NB4 (cell line): ENCODE results near the gene EPB41L4A.
A peak's percentile ranks its signal among the peaks of the same experiment; 100 is the strongest.

Experiments
- CTCF ChIP-seq: IDR thresholded peaks from one replicate; pipeline ENCODE4 v1.5.1; 2012; ENCODE audit warnings: low read depth, low read length
- POLR2A ChIP-seq: IDR thresholded peaks from 2 replicates; pipeline ENCODE4 v1.6.1; 2011; ENCODE audit warnings: mild to moderate bottlenecking; ENCODE audit not compliant: insufficient read length; ENCODE audit errors: extremely low read depth

- TF ChIP-seq CTCF (peak; percentile 93), POLR2A (peak; percentile 96)
These were observed 258.3 kb downstream of the EPB41L4A start for GRCh38 chr5:112160652-112161391.
